ENCODE data around the gene RNF31. TPM values are rescaled to one million over a fixed set of nuclear protein-coding genes. Genes with fewer than 3 reads are reported as not detected.

RNF31 gene
- total and polyA plus RNA-seq, 4 experiments from 2014 or later = 44.3 to 113 (median 91.8) TPM

GRCh38 chr14:24149302-24149969, 2.1 kb downstream of the RNF31 start:
- peaks cover 27 to 58% of the 10 kb centered on the region in 2 donors for H3K36me3 Mint-ChIP-seq
- no peaks in the 10 kb centered on the region for H3K9me3 Mint-ChIP-seq
- no peaks in the 10 kb centered on the region for H3K27me3 ChIP-seq (ENCODE audit: insufficient read depth, low read length)
- H3K4me3 Mint-ChIP-seq = peak overlapping the region; percentile 31 to 98 (median 92)
- peaks cover 26 to 61% (median 42%) of the 10 kb centered on the region in 4 donors for H3K4me1 Mint-ChIP-seq
- peak overlapping the region in 2 of 7 donors; percentile 17 to 89 for H3K27ac Mint-ChIP-seq
- peaks cover 46% of the 10 kb centered on the region for H3K4me1 ChIP-seq (ENCODE audit: insufficient read depth, low read length)
- no peaks in the 10 kb centered on the region for H3K9me3 ChIP-seq (ENCODE audit: control insufficient read depth in 1 of 2, low read length in 2 of 2)
- intact Hi-C loops (cut with micrococcal nuclease) = loop anchor here (10.0 kb wide), 1 partner anchor 55 kb away; the partner anchor contains the start of gene PCK2
- peak overlapping the region; percentile 10 for H3K27ac ChIP-seq (ENCODE audit: low read depth, low read length)
- ChIA-PET CTCF (ENCODE audit: partially characterized antibody) (interaction anchor here (0.7 to 8.5 kb wide), 5 partner anchors 8 to 45 kb away, joined by 3 to 110 read pairs (median 3); partner anchors contain the start of genes EMC9 and IRF9), POLR2A (ENCODE audit: partially characterized antibody) (interaction anchor here (0.8 to 9.5 kb wide), 9 partner anchors 8 to 47 kb away, joined by 3 to 162 read pairs (median 16); partner anchors contain the start of genes DCAF11, EMC9, IPO4 and IRF9)
- H3K27me3 Mint-ChIP-seq = no peaks in the 10 kb centered on the region
- peaks cover 43% of the 10 kb centered on the region for H3K36me3 ChIP-seq (ENCODE audit: insufficient read depth, low read length)
- no peak overlapping the region for H3K4me3 ChIP-seq (ENCODE audit: low read length in 2 of 2)
- no peak for DNase-seq

GRCh38 chr14:24150061-24150460, 2.8 kb downstream of the RNF31 start:
- no peak for DNase-seq
- peaks cover 43% of the 10 kb centered on the region for H3K36me3 ChIP-seq (ENCODE audit: insufficient read depth, low read length)
- Mint-ChIP-seq H3K9me3 (no peaks in the 10 kb centered on the region), H3K27ac (peak overlapping the region in 1 of 7 donors; percentile 32), H3K4me1 (peaks cover 26 to 55% (median 38%) of the 10 kb centered on the region in 4 donors), H3K4me3 (peak overlapping the region in 3 of 8 donors; percentile 20 to 58 (median 54)), H3K27me3 (no peaks in the 10 kb centered on the region), H3K36me3 (peaks cover 33 to 61% of the 10 kb centered on the region in 2 donors)
- no peaks in the 10 kb centered on the region for H3K9me3 ChIP-seq (ENCODE audit: control insufficient read depth in 1 of 2, low read length in 2 of 2)
- no peaks in the 10 kb centered on the region for H3K27me3 ChIP-seq (ENCODE audit: insufficient read depth, low read length)
- H3K27ac ChIP-seq (ENCODE audit: low read depth, low read length) = no peak overlapping the region
- no peak overlapping the region for H3K4me3 ChIP-seq (ENCODE audit: low read length in 2 of 2)
- H3K4me1 ChIP-seq (ENCODE audit: insufficient read depth, low read length) = peaks cover 40% of the 10 kb centered on the region
- intact Hi-C loops (cut with micrococcal nuclease) = no loop called here
- CTCF ChIA-PET (ENCODE audit: partially characterized antibody) = interaction anchor here (0.7 to 8.5 kb wide), 5 partner anchors 9 to 44 kb away, joined by 3 to 110 read pairs (median 3); partner anchors contain the start of genes EMC9, IRF9 and PSME1
- POLR2A ChIA-PET (ENCODE audit: partially characterized antibody) = interaction anchor here (0.8 to 9.5 kb wide), 10 partner anchors 8 to 66 kb away, joined by 3 to 162 read pairs (median 5); partner anchors contain the start of genes DCAF11, EMC9, IPO4 and IRF9

- Mint-ChIP-seq H3K4me1 (peaks cover 23 to 50% (median 34%) of the 10 kb centered on the region in 4 donors), H3K36me3 (peaks cover 36 to 63% of the 10 kb centered on the region in 2 donors), H3K27me3 (no peaks in the 10 kb centered on the region), H3K4me3 (peak overlapping the region in 4 of 8 donors; percentile 20 to 58 (median 48)), H3K27ac (peak overlapping the region in 6 of 7 donors; percentile 15 to 74 (median 40)), H3K9me3 (no peaks in the 10 kb centered on the region)
- Histone ChIP-seq H3K4me1 (ENCODE audit: insufficient read depth, low read length) (peaks cover 35% of the 10 kb centered on the region), H3K4me3 (ENCODE audit: low read length in 2 of 2) (no peak overlapping the region), H3K36me3 (ENCODE audit: insufficient read depth, low read length) (peaks cover 43% of the 10 kb centered on the region), H3K27me3 (ENCODE audit: insufficient read depth, low read length) (no peaks in the 10 kb centered on the region), H3K27ac (ENCODE audit: low read depth, low read length) (no peak overlapping the region), H3K9me3 (ENCODE audit: control insufficient read depth in 1 of 2, low read length in 2 of 2) (no peaks in the 10 kb centered on the region)
- ChIA-PET CTCF (ENCODE audit: partially characterized antibody) (interaction anchor here (1.0 to 8.5 kb wide), 5 partner anchors 10 to 44 kb away, joined by 3 to 110 read pairs (median 5); partner anchors contain the start of genes IRF9 and PSME1), POLR2A (ENCODE audit: partially characterized antibody) (interaction anchor here (0.5 to 9.5 kb wide), 10 partner anchors 8 to 66 kb away, joined by 4 to 162 read pairs (median 5); partner anchors contain the start of genes DCAF11, EMC9, IPO4 and IRF9)
- intact Hi-C loops (cut with micrococcal nuclease) = no loop called here
- DNase-seq = no peak
Measured at GRCh38 chr14:24150567-24150966, 3.3 kb downstream of the RNF31 start.

- ChIA-PET POLR2A (ENCODE audit: partially characterized antibody) (interaction anchor here (0.5 to 9.5 kb wide), 10 partner anchors 8 to 65 kb away, joined by 4 to 162 read pairs (median 5); partner anchors contain the start of genes DCAF11, EMC9, IPO4 and IRF9), CTCF (ENCODE audit: partially characterized antibody) (interaction anchor here (1.3 to 8.5 kb wide), 3 partner anchors 9 to 42 kb away, joined by 5 to 110 read pairs (median 7); partner anchors contain the start of genes IRF9 and PSME1)
- DNase-seq = no peak
- Histone ChIP-seq H3K27ac (ENCODE audit: low read depth, low read length) (no peak overlapping the region), H3K36me3 (ENCODE audit: insufficient read depth, low read length) (peaks cover 48% of the 10 kb centered on the region), H3K27me3 (ENCODE audit: insufficient read depth, low read length) (no peaks in the 10 kb centered on the region), H3K9me3 (ENCODE audit: control insufficient read depth in 1 of 2, low read length in 2 of 2) (no peaks in the 10 kb centered on the region), H3K4me1 (ENCODE audit: insufficient read depth, low read length) (peaks cover 30% of the 10 kb centered on the region), H3K4me3 (ENCODE audit: low read length in 2 of 2) (no peak overlapping the region)
- Mint-ChIP-seq H3K4me3 (peak overlapping the region in 1 of 8 donors; percentile 52), H3K27me3 (no peaks in the 10 kb centered on the region), H3K36me3 (peaks cover 40 to 63% of the 10 kb centered on the region in 2 donors), H3K4me1 (peaks cover 19 to 46% (median 31%) of the 10 kb centered on the region in 4 donors), H3K27ac (peak overlapping the region in 5 of 7 donors; percentile 15 to 74 (median 31)), H3K9me3 (no peaks in the 10 kb centered on the region)
- intact Hi-C loops (cut with micrococcal nuclease) = no loop called here
Measured at GRCh38 chr14:24150993-24151392, 3.7 kb downstream of the RNF31 start.

GRCh38 chr14:24151404-24152080, 4.2 kb downstream of the RNF31 start:
- peaks cover 40 to 59% of the 10 kb centered on the region in 2 donors for H3K36me3 Mint-ChIP-seq

GRCh38 chr14:24155100-24155499, 7.8 kb downstream of the RNF31 start:
- no peaks in the 10 kb centered on the region for H3K9me3 ChIP-seq (ENCODE audit: control insufficient read depth in 1 of 2, low read length in 2 of 2)
- ChIA-PET POLR2A (ENCODE audit: partially characterized antibody) (interaction anchor here (1.0 to 9.5 kb wide), 6 partner anchors 8 to 281 kb away, joined by 3 to 162 read pairs (median 4); partner anchors contain the start of genes DCAF11, EMC9, NRL and PSME2), CTCF (ENCODE audit: partially characterized antibody) (interaction anchor here (0.7 to 2.0 kb wide), 5 partner anchors 9 to 105 kb away, joined by 3 to 5 read pairs (median 3); partner anchors contain the start of gene PSME2)
- H3K4me1 ChIP-seq (ENCODE audit: insufficient read depth, low read length) = peaks cover 4% of the 10 kb centered on the region
- no peak overlapping the region for H3K4me3 Mint-ChIP-seq
- DNase-seq = no peak
- no peaks in the 10 kb centered on the region for H3K27me3 ChIP-seq (ENCODE audit: insufficient read depth, low read length)
- intact Hi-C loops (cut with micrococcal nuclease) = no loop called here
- H3K36me3 Mint-ChIP-seq = peaks cover 41 to 63% of the 10 kb centered on the region in 2 donors
- no peak overlapping the region for H3K27ac ChIP-seq (ENCODE audit: low read depth, low read length)
- no peaks in the 10 kb centered on the region for H3K27me3 Mint-ChIP-seq
- H3K9me3 Mint-ChIP-seq = no peaks in the 10 kb centered on the region
- peaks cover 2 to 20% (median 12%) of the 10 kb centered on the region in 4 donors for H3K4me1 Mint-ChIP-seq
- no peak overlapping the region for H3K4me3 ChIP-seq (ENCODE audit: low read length in 2 of 2)
- H3K36me3 ChIP-seq (ENCODE audit: insufficient read depth, low read length) = peaks cover 64% of the 10 kb centered on the region
- peak overlapping the region in 3 of 7 donors; percentile 13 to 73 (median 73) for H3K27ac Mint-ChIP-seq

More at GRCh38 chr14:24151404-24152080, 4.2 kb downstream of the RNF31 start:
- H3K4me3 Mint-ChIP-seq = no peak overlapping the region
- H3K27me3 ChIP-seq (ENCODE audit: insufficient read depth, low read length) = no peaks in the 10 kb centered on the region
- intact Hi-C loops (cut with micrococcal nuclease) = no loop called here
- no peaks in the 10 kb centered on the region for H3K27me3 Mint-ChIP-seq
- ChIA-PET CTCF (ENCODE audit: partially characterized antibody) (interaction anchor here (1.3 to 8.5 kb wide), 3 partner anchors 9 to 43 kb away, joined by 5 to 110 read pairs (median 7); partner anchors contain the start of genes IRF9 and PSME1), POLR2A (ENCODE audit: partially characterized antibody) (interaction anchor here (1.0 to 9.5 kb wide), 6 partner anchors 7 to 65 kb away, joined by 4 to 162 read pairs (median 11); partner anchors contain the start of genes DCAF11, EMC9, IRF9 and MDP1)
- H3K27ac ChIP-seq (ENCODE audit: low read depth, low read length) = no peak overlapping the region
- H3K9me3 Mint-ChIP-seq = no peaks in the 10 kb centered on the region
- H3K9me3 ChIP-seq (ENCODE audit: control insufficient read depth in 1 of 2, low read length in 2 of 2) = no peaks in the 10 kb centered on the region
- H3K4me1 Mint-ChIP-seq = peaks cover 18 to 40% (median 28%) of the 10 kb centered on the region in 4 donors
- H3K4me3 ChIP-seq (ENCODE audit: low read length in 2 of 2) = no peak overlapping the region
- peaks cover 27% of the 10 kb centered on the region for H3K4me1 ChIP-seq (ENCODE audit: insufficient read depth, low read length)
- H3K27ac Mint-ChIP-seq = peak overlapping the region in 4 of 7 donors; percentile 3 to 74 (median 28)
- no peak for DNase-seq
- peaks cover 52% of the 10 kb centered on the region for H3K36me3 ChIP-seq (ENCODE audit: insufficient read depth, low read length)
